Parathyroid adenoma (tissue), 2 donors: ENCODE results near the gene ZBTB7A.

Experiments
- H2AFZ ChIP-seq: fragments of 300-600 bp; sonication (generic); one replicate; pipeline ENCODE4 v1.7.0; 2017; ENCODE audit warnings: antibody characterized with exemption, mild to moderate bottlenecking
- H3K27ac ChIP-seq: fragments of 300-600 bp; sonication (generic); one replicate; pipeline ENCODE4 v1.7.0; 2017
- H3K27me3 ChIP-seq: fragments of 300-600 bp; sonication (generic); one replicate; pipeline ENCODE4 v1.7.0; 2017; ENCODE audit warnings: low read length; ENCODE audit not compliant: control insufficient read depth, insufficient read depth
- H3K36me3 ChIP-seq: fragments of 300-600 bp; sonication (generic); one replicate; pipeline ENCODE4 v1.7.0; 2017; ENCODE audit warnings: low read length; ENCODE audit not compliant: control insufficient read depth, insufficient read depth
- H3K4me1 ChIP-seq: fragments of 300-600 bp; sonication (generic); one replicate; pipeline ENCODE4 v1.7.0; 2017; ENCODE audit warnings: control low read depth
- H3K4me2 ChIP-seq: fragments of 300-600 bp; sonication (generic); one replicate; pipeline ENCODE4 v1.7.0; 2017; ENCODE audit warnings: low read length
- H3K4me3 ChIP-seq: fragments of 300-600 bp; sonication (generic); one replicate; pipeline ENCODE4 v1.7.0; 2017; ENCODE audit warnings: low read depth, low read length
- H3K79me2 ChIP-seq: fragments of 300-600 bp; sonication (generic); one replicate; pipeline ENCODE4 v1.7.0; 2017; ENCODE audit warnings: control low read depth
- H3K9ac ChIP-seq: fragments of 300-600 bp; sonication (generic); one replicate; pipeline ENCODE4 v1.7.0; 2017; ENCODE audit warnings: mild to moderate bottlenecking
- H3K9me3 ChIP-seq: fragments of 300-600 bp; sonication (generic); one replicate; pipeline ENCODE4 v1.7.0; 2017; ENCODE audit warnings: low read length; ENCODE audit not compliant: control insufficient read depth
- TF ChIP-seq, protein P1 (sequence below): fragments of 300-600 bp; sonication (generic); IDR thresholded peaks from one replicate; pipeline ENCODE4 v1.7.0; 2017; ENCODE audit warnings: antibody characterized with exemption, mild to moderate bottlenecking
- donor health status: primary hyperparathyroidism.

ZBTB7A gene

DNA sequence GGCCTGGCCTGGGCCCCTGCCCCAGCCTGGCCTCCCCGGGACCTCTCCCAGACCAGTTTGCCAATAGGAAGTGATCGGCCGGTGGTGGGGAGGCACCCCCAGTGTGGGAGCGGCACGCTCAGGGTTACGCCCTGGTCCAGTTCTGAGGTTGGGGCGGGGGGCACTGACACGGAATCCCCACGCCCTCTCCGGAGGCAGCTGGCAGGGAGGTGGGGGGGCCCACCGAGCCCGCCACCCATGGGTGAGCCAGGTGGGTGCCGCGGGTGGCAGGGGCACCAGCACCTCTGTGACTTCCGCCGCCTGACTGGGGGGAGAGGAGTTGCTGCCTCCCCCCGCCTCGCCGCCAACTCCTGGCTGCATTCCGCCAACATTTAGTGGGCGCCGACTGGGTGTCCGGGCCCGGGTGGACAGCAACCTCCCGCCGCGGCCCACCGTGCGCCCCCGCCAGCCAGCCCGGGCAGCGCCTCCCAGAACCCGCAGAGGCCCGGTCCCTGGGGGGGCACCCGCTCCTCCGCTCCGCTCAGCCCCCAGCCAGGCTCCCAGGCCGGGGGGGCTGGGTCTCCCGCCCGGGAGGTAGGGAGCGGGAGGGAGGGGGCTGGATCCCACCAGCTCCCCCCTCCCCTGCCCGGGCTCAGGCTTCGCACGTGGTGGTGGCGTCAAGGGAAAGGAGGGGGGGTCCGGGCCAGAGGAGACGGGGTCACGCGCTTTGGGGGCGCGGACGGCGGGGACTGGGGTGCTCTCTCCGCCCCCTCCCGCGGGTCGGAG lies 2.0 kb downstream of the ZBTB7A start:
- TF ChIP-seq, protein P1, sequence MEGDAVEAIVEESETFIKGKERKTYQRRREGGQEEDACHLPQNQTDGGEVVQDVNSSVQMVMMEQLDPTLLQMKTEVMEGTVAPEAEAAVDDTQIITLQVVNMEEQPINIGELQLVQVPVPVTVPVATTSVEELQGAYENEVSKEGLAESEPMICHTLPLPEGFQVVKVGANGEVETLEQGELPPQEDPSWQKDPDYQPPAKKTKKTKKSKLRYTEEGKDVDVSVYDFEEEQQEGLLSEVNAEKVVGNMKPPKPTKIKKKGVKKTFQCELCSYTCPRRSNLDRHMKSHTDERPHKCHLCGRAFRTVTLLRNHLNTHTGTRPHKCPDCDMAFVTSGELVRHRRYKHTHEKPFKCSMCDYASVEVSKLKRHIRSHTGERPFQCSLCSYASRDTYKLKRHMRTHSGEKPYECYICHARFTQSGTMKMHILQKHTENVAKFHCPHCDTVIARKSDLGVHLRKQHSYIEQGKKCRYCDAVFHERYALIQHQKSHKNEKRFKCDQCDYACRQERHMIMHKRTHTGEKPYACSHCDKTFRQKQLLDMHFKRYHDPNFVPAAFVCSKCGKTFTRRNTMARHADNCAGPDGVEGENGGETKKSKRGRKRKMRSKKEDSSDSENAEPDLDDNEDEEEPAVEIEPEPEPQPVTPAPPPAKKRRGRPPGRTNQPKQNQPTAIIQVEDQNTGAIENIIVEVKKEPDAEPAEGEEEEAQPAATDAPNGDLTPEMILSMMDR, result no peak
- Histone ChIP-seq H3K4me2 (peak overlapping the region; percentile 95), H3K79me2 (peaks cover 53% of the 10 kb centered on the region), H3K4me3 (peak overlapping the region; percentile 81), H3K9me3 (no peaks in the 10 kb centered on the region), H3K27ac (peak overlapping the region; percentile 87), H3K4me1 (peaks cover 37% of the 10 kb centered on the region), H3K27me3 (no peaks in the 10 kb centered on the region), H3K9ac (peak overlapping the region; percentile 13), H2AFZ (no peak overlapping the region), H3K36me3 (no peaks in the 10 kb centered on the region)

DNA sequence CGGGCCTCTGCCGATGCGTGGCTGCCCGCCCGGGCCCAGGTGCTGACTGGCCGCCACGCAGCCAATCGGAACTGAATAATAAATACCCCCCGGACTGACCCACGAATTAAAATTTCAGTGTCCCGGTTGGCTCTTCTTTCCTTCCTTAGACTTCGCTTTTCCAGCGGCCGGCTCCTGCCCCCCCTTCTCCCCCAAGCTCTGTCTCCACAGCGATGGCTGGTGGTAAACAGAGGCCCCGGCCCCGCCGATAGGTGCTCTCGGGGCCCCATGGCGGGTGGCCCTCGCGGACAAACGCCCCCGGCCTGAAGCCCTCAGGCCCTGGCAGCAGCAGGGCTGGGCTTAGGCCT lies 2.6 kb downstream of the ZBTB7A start:
- Histone ChIP-seq H3K27me3 (no peaks in the 10 kb centered on the region), H3K4me2 (peak overlapping the region; percentile 95), H3K9me3 (no peaks in the 10 kb centered on the region), H2AFZ (no peak overlapping the region), H3K36me3 (no peaks in the 10 kb centered on the region), H3K27ac (peak overlapping the region; percentile 87), H3K79me2 (peaks cover 59% of the 10 kb centered on the region), H3K4me3 (peak overlapping the region; percentile 81), H3K9ac (peak overlapping the region; percentile 72), H3K4me1 (peaks cover 39% of the 10 kb centered on the region)
- TF ChIP-seq, protein P1, result no peak

DNA sequence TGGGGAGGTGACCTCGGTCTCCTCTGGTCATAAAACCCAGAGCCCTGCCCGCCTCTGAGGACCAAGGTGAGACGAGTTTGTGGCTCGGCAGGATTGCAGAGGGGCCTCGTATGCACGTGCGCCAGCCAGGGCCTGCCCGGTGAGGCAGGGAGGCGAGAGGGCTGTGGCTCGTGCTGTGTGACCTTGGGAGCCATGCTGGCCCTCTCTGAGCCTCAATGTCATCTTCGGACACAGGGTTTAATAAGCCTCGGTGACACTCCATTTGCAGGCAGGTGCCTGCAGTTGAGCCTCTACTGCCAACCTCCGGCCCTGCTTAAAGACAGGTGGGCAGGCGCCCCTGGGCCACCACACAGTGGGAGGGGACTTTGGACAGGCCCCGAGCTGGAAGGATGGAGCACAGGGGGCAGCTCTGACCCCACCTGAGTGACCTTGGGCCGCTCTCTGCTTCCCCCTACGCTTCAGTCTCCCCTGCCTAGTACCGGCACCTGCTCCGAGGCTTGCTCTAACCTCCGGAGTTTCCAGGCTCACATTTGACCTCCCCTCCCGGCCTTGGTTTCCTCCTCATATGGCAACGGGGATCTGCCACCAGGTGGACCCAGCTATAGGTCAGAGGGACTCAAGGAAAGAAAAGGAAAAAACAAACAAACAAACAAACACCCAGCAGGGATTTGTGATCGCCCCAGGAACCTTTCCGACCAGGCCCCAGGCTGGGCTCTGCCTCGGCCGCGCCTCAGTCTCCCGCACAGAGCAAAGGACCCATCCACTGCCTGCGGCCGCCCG lies 3.1 kb downstream of the ZBTB7A start:
- H2AFZ ChIP-seq, result no peak overlapping the region

GRCh38 chr19:4062419-4063368 lies 4.0 kb downstream of the ZBTB7A start:
- Histone ChIP-seq H2AFZ (no peak overlapping the region), H3K79me2 (peaks cover 73% of the 10 kb centered on the region), H3K4me2 (peak overlapping the region; percentile 95), H3K4me1 (peaks cover 39% of the 10 kb centered on the region), H3K9me3 (no peaks in the 10 kb centered on the region), H3K4me3 (peak overlapping the region; percentile 47), H3K9ac (no peak overlapping the region), H3K27ac (peak overlapping the region; percentile 87), H3K27me3 (no peaks in the 10 kb centered on the region), H3K36me3 (no peaks in the 10 kb centered on the region)
- TF ChIP-seq, protein P1, result no peak

More for the DNA sequence above, 3.1 kb downstream of the ZBTB7A start:
- Histone ChIP-seq H3K79me2 (peaks cover 65% of the 10 kb centered on the region), H3K9ac (peak overlapping the region; percentile 72), H3K9me3 (no peaks in the 10 kb centered on the region), H3K36me3 (no peaks in the 10 kb centered on the region), H3K27ac (peak overlapping the region; percentile 87), H3K27me3 (no peaks in the 10 kb centered on the region), H3K4me2 (peak overlapping the region; percentile 95), H3K4me3 (peak overlapping the region; percentile 81), H3K4me1 (peaks cover 39% of the 10 kb centered on the region)
- TF ChIP-seq, protein P1, result no peak
